Osteoblast (primary cell): ENCODE results near the gene ZNF800. TPM values are rescaled to one million over a fixed set of nuclear protein-coding genes. Genes with fewer than 3 reads are reported as not detected.

ENCODE experiments used
- DNase-seq: peaks from one replicate; pipeline ENCODE4 v3.0.0; 2011; ENCODE audit warnings: low spot score, mixed read lengths; ENCODE audit not compliant: insufficient read length; ENCODE audit errors: missing footprints
- H2AFZ ChIP-seq: 2 replicates; pipeline ENCODE4 v1.6.0; 2011; ENCODE audit warnings: mild to moderate bottlenecking, low read length
- H3K27ac ChIP-seq: 2 replicates; pipeline ENCODE4 v1.5.1; 2011; ENCODE audit warnings: mild to moderate bottlenecking, low read depth, low read length, moderate library complexity
- H3K27me3 ChIP-seq: 2 replicates; pipeline ENCODE4 v1.6.0; 2012; ENCODE audit warnings: mild to moderate bottlenecking, control low read depth, inconsistent platforms, low read length, moderate library complexity; ENCODE audit not compliant: insufficient read depth
- H3K36me3 ChIP-seq: 2 replicates; pipeline ENCODE4 v1.5.1; 2011; ENCODE audit warnings: mild to moderate bottlenecking, low read length, control low read depth, moderate library complexity; ENCODE audit not compliant: insufficient read depth
- H3K4me1 ChIP-seq: 2 replicates; pipeline ENCODE4 v1.5.1; 2011; ENCODE audit warnings: mild to moderate bottlenecking, low read length, control low read depth, moderate library complexity; ENCODE audit not compliant: insufficient read depth
- H3K4me2 ChIP-seq: 2 replicates; pipeline ENCODE4 v1.6.0; 2011; ENCODE audit warnings: mild to moderate bottlenecking, low read length; ENCODE audit not compliant: insufficient read depth
- H3K4me3 ChIP-seq: fragments of 200-600 bp; sonication (generic); 3 replicates; pipeline ENCODE4 v1.5.1; 2012; ENCODE audit warnings: mild to moderate bottlenecking, low read length, inconsistent platforms; ENCODE audit not compliant: insufficient read depth
- H3K79me2 ChIP-seq: 2 replicates; pipeline ENCODE4 v1.6.0; 2012; ENCODE audit warnings: mild to moderate bottlenecking, low read length, control low read depth, inconsistent platforms; ENCODE audit not compliant: insufficient read depth
- H3K9me3 ChIP-seq: 2 replicates; pipeline ENCODE4 v1.5.1; 2011; ENCODE audit warnings: low read depth, low read length, control low read depth
- H4K20me1 ChIP-seq: 2 replicates; pipeline ENCODE4 v1.6.0; 2012; ENCODE audit warnings: mild to moderate bottlenecking, low read length, control low read depth; ENCODE audit not compliant: insufficient read depth
- CTCF ChIP-seq: IDR thresholded peaks from 2 replicates; pipeline ENCODE4 v1.5.1; 2011; ENCODE audit warnings: mild to moderate bottlenecking, low read depth, low read length, moderate library complexity; ENCODE audit errors: extremely low read depth
- total RNA-seq: library from RNA; depleted of rRNA; stranded (reverse); fragments of >200 nt; gene quantifications from 2 replicates; pipeline ENCODE4 v1.2.3, GENCODE V29; 2012

ZNF800 gene
- total RNA-seq, 1 donor = 21.7 TPM

GRCh38 chr7:127387974-127388373 lies 4.5 kb downstream of the ZNF800 start:
- H3K4me2 ChIP-seq = no peak overlapping the region
- no peak overlapping the region for H3K27ac ChIP-seq
- no peak overlapping the region for H2AFZ ChIP-seq
- H4K20me1 ChIP-seq = peaks cover 22% of the 10 kb centered on the region
- no peak overlapping the region for H3K4me3 ChIP-seq
- peaks cover 20% of the 10 kb centered on the region for H3K36me3 ChIP-seq
- peaks cover 78% of the 10 kb centered on the region for H3K79me2 ChIP-seq
- peaks cover 11% of the 10 kb centered on the region for H3K4me1 ChIP-seq
- no peaks in the 10 kb centered on the region for H3K9me3 ChIP-seq
- H3K27me3 ChIP-seq = no peaks in the 10 kb centered on the region
- no peak for TF ChIP-seq CTCF
- no peak for DNase-seq

GRCh38 chr7:127383123-127383835 lies 9.2 kb downstream of the ZNF800 start:
- Histone ChIP-seq H3K36me3 (peaks cover 21% of the 10 kb centered on the region), H3K27me3 (no peaks in the 10 kb centered on the region), H3K4me3 (no peak overlapping the region), H3K4me1 (no peaks in the 10 kb centered on the region), H3K9me3 (no peaks in the 10 kb centered on the region), H2AFZ (no peak overlapping the region), H3K79me2 (peaks cover 77% of the 10 kb centered on the region), H4K20me1 (peaks cover 15% of the 10 kb centered on the region), H3K27ac (no peak overlapping the region), H3K4me2 (no peak overlapping the region)
- no peak for TF ChIP-seq CTCF
- no peak for DNase-seq

- Histone ChIP-seq H3K27me3 (no peaks in the 10 kb centered on the region), H3K4me1 (no peaks in the 10 kb centered on the region), H3K4me2 (no peak overlapping the region), H3K36me3 (peaks cover 21% of the 10 kb centered on the region), H3K9me3 (no peaks in the 10 kb centered on the region), H3K79me2 (peaks cover 74% of the 10 kb centered on the region), H3K27ac (no peak overlapping the region), H2AFZ (no peak overlapping the region), H4K20me1 (peaks cover 15% of the 10 kb centered on the region), H3K4me3 (no peak overlapping the region)
- DNase-seq = no peak
- TF ChIP-seq CTCF = no peak
Measured at GRCh38 chr7:127382301-127383085, 10.0 kb downstream of the ZNF800 start.

GRCh38 chr7:127380479-127380878 lies 12.0 kb downstream of the ZNF800 start:
- TF ChIP-seq CTCF = no peak
- H4K20me1 ChIP-seq = peaks cover 16% of the 10 kb centered on the region
- no peak overlapping the region for H3K4me2 ChIP-seq
- no peaks in the 10 kb centered on the region for H3K9me3 ChIP-seq
- H3K4me1 ChIP-seq = peaks cover 7% of the 10 kb centered on the region
- no peak for DNase-seq
- no peak overlapping the region for H3K4me3 ChIP-seq
- H3K27ac ChIP-seq = no peak overlapping the region
- peaks cover 14% of the 10 kb centered on the region for H3K36me3 ChIP-seq
- H2AFZ ChIP-seq = no peak overlapping the region
- no peaks in the 10 kb centered on the region for H3K27me3 ChIP-seq
- peaks cover 62% of the 10 kb centered on the region for H3K79me2 ChIP-seq
